A673 (cell line): Measurements from ENCODE around the gene MEGF11. TPM values are rescaled to one million over a fixed set of nuclear protein-coding genes. Genes with fewer than 3 reads are reported as not detected.

Source experiments
- BruUV-seq: library from RNA; stranded (reverse); fragments of 400-500 nt; replicated peaks from 2 replicates; lab custom pipeline; 2021; lab: Mats Ljungman, UMichigan
- CTCF ChIA-PET: fragments of 300-600 bp; sonication (Branson Sonifier 250); formaldehyde crosslinking; loops from one replicate; lab custom pipeline; 2022; ENCODE audit warnings: antibody characterized with exemption; lab: Charles Lee
- POLR2A ChIA-PET: fragments of 300-600 bp; sonication (Branson Sonifier 250); formaldehyde crosslinking; loops from one replicate; lab custom pipeline; 2022; ENCODE audit warnings: antibody characterized with exemption; ENCODE audit not compliant: low non-redundant PET; lab: Charles Lee
- DNase-seq: peaks from one replicate; pipeline ENCODE4 v3.0.0-alpha.2; 2015; ENCODE audit warnings: low spot score
- H3K27ac ChIP-seq: fragments of 200-600 bp; sonication (generic); 2 replicates; pipeline ENCODE4 v1.5.1; 2016; ENCODE audit warnings: mixed run types, low read depth, mild to moderate bottlenecking, mixed read lengths, antibody characterized with exemption, low read length; ENCODE audit not compliant: poor library complexity, severe bottlenecking
- H3K27me3 ChIP-seq: fragments of 200-600 bp; sonication (generic); replicated peaks from 2 replicates; pipeline ENCODE4 v1.6.1; 2017; ENCODE audit warnings: mixed run types, low read depth, mild to moderate bottlenecking, mixed read lengths, antibody characterized with exemption, low read length; ENCODE audit not compliant: insufficient read depth, poor library complexity
- H3K36me3 ChIP-seq: fragments of 200-600 bp; sonication (generic); 2 replicates; pipeline ENCODE4 v1.6.1; 2016; ENCODE audit warnings: mixed run types, mild to moderate bottlenecking, mixed read lengths, antibody characterized with exemption, low read length; ENCODE audit not compliant: insufficient read depth, poor library complexity, severe bottlenecking
- H3K4me1 ChIP-seq: fragments of 200-600 bp; sonication (generic); 2 replicates; pipeline ENCODE4 v1.6.1; 2017; ENCODE audit warnings: mixed run types, mild to moderate bottlenecking, mixed read lengths, antibody characterized with exemption, low read length; ENCODE audit not compliant: insufficient read depth, poor library complexity, severe bottlenecking
- H3K4me3 ChIP-seq: fragments of 200-600 bp; sonication (generic); 2 replicates; pipeline ENCODE4 v1.5.1; 2016; ENCODE audit warnings: low read depth, mixed run types, mild to moderate bottlenecking, mixed read lengths, low read length; ENCODE audit not compliant: poor library complexity, severe bottlenecking
- H3K9me3 ChIP-seq: fragments of 200-600 bp; sonication (generic); 2 replicates; pipeline ENCODE4 v1.6.1; 2016; ENCODE audit warnings: mixed run types, low read depth, mild to moderate bottlenecking, mixed read lengths, antibody characterized with exemption, low read length; ENCODE audit not compliant: poor library complexity, severe bottlenecking
- CTCF ChIP-seq: fragments of 300-800, 200-600 bp; sonication (generic); conservative IDR thresholded peaks from 2 replicates; pipeline ENCODE4 v1.5.1; 2017; ENCODE audit warnings: low read depth, mild to moderate bottlenecking, antibody characterized with exemption, low read length, moderate library complexity, mixed read lengths
- EZH2 ChIP-seq: fragments of 200-600 bp; sonication (generic); IDR thresholded peaks from 2 replicates; pipeline ENCODE4 v1.6.1; 2017; ENCODE audit warnings: borderline replicate concordance, low read depth, mild to moderate bottlenecking, mixed read lengths, antibody characterized with exemption, low read length; ENCODE audit not compliant: poor library complexity, severe bottlenecking
- intact Hi-C: fragments of 100-400 bp; cut with micrococcal nuclease; formaldehyde crosslinking; loops from one replicate; pipeline ENCODE4 v1.10.0; 2022; ENCODE audit not compliant: unreplicated experiment
- total RNA-seq: library from RNA; stranded (reverse); gene quantifications from 2 replicates; pipeline ENCODE4 v1.2.3, GENCODE V29; 2021

The MEGF11 gene
- total RNA-seq, 1 experiment from 2014 or later = 0.43 TPM

DNA sequence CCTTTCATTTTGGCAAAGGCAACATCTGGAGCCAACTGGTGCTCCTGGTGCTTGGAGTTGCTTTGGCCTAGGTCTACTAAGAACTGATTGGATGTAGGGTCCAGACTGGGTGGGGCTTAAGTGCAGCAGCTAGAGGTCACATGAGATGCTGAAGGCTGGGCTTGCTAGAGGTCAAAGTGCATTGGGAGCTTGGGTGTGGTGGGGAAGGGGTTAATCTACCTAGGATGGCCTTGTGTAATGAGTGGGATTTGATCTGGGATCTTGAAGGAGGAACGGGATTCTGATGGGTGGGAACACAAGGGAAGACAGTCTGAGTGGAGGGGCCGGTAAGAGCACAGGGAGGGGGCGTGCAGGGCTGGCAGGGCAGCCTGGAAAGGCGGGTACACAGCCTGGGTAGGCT is 258.7 kb downstream of the MEGF11 start:
- ChIA-PET CTCF (no interaction called here), POLR2A (interaction anchor here (0.5 kb wide), 1 partner anchor 322 kb away, joined by 17 read pairs; no protein-coding TSS in a partner anchor)
- Histone ChIP-seq H3K4me3 (no peak overlapping the region), H3K4me1 (no peaks in the 10 kb centered on the region), H3K36me3 (no peaks in the 10 kb centered on the region), H3K27me3 (peaks cover 62% of the 10 kb centered on the region), H3K27ac (no peak overlapping the region), H3K9me3 (no peaks in the 10 kb centered on the region)
- TF ChIP-seq EZH2 = no peak
- TF ChIP-seq CTCF = no peak
- no TSS peak for BruUV-seq
- no peak for DNase-seq
- intact Hi-C loops = no loop called here

- DNase-seq = no peak
- no peak overlapping the region for H3K27ac ChIP-seq
- H3K36me3 ChIP-seq = no peaks in the 10 kb centered on the region
- H3K4me1 ChIP-seq = no peaks in the 10 kb centered on the region
- no peaks in the 10 kb centered on the region for H3K9me3 ChIP-seq
- TF ChIP-seq EZH2 = no peak
- TF ChIP-seq CTCF = no peak
- H3K4me3 ChIP-seq = no peak overlapping the region
- BruUV-seq = no TSS peak
- CTCF ChIA-PET = interaction anchor here (0.5 kb wide), 1 partner anchor 295 kb away, joined by 6 read pairs; no protein-coding TSS in a partner anchor
- peaks cover 60% of the 10 kb centered on the region for H3K27me3 ChIP-seq
- intact Hi-C loops = no loop called here
- POLR2A ChIA-PET = no interaction called here
Measured at GRCh38 chr15:65993762-65994161, 259.8 kb downstream of the MEGF11 start.

DNA sequence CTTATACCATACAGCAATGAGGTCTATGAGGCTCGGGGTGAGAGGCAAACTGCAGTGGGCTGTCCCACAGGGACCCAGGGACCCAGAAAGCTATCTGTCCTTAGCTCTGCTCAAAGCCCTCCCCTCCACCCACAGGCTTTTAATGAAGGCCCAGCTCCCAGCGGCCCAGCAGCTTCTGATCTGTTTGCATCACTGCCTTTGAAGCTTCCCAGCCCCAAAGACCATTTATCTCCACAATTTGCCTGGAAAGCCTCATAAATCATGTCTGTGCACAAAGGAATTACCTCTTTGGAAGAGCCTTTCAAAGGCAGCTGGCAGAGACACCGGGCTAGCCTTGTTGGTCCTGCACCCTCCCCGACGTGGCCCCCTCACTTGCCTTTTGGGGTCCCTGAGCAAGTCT is 260.3 kb downstream of the MEGF11 start:
- CTCF ChIA-PET = interaction anchor here (0.5 kb wide), 1 partner anchor 294 kb away, joined by 6 read pairs; no protein-coding TSS in a partner anchor
- Histone ChIP-seq H3K9me3 (no peaks in the 10 kb centered on the region), H3K4me1 (no peaks in the 10 kb centered on the region), H3K36me3 (no peaks in the 10 kb centered on the region), H3K27ac (no peak overlapping the region), H3K27me3 (peaks cover 56% of the 10 kb centered on the region), H3K4me3 (no peak overlapping the region)
- TF ChIP-seq EZH2 = no peak
- no peak for TF ChIP-seq CTCF
- POLR2A ChIA-PET = no interaction called here
- intact Hi-C loops = no loop called here
- no peak for DNase-seq
- no TSS peak for BruUV-seq
